GM18499 (cell line): ENCODE data around the gene COG3.
"Not testable (repeated sequence)": the region's sequence is repeated elsewhere in the genome, so short reads cannot be mapped to it uniquely, and the experiment has no call there.

Experiments
- ATAC-seq: cut with Tn5 transposase; IDR thresholded peaks from one replicate; pipeline ENCODE4 v1.9.1; 2021; ENCODE audit warnings: moderate number of reproducible peaks; ENCODE audit not compliant: insufficient read depth, unreplicated experiment

COG3 gene, protein sequence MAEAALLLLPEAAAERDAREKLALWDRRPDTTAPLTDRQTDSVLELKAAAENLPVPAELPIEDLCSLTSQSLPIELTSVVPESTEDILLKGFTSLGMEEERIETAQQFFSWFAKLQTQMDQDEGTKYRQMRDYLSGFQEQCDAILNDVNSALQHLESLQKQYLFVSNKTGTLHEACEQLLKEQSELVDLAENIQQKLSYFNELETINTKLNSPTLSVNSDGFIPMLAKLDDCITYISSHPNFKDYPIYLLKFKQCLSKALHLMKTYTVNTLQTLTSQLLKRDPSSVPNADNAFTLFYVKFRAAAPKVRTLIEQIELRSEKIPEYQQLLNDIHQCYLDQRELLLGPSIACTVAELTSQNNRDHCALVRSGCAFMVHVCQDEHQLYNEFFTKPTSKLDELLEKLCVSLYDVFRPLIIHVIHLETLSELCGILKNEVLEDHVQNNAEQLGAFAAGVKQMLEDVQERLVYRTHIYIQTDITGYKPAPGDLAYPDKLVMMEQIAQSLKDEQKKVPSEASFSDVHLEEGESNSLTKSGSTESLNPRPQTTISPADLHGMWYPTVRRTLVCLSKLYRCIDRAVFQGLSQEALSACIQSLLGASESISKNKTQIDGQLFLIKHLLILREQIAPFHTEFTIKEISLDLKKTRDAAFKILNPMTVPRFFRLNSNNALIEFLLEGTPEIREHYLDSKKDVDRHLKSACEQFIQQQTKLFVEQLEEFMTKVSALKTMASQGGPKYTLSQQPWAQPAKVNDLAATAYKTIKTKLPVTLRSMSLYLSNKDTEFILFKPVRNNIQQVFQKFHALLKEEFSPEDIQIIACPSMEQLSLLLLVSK

DNA sequence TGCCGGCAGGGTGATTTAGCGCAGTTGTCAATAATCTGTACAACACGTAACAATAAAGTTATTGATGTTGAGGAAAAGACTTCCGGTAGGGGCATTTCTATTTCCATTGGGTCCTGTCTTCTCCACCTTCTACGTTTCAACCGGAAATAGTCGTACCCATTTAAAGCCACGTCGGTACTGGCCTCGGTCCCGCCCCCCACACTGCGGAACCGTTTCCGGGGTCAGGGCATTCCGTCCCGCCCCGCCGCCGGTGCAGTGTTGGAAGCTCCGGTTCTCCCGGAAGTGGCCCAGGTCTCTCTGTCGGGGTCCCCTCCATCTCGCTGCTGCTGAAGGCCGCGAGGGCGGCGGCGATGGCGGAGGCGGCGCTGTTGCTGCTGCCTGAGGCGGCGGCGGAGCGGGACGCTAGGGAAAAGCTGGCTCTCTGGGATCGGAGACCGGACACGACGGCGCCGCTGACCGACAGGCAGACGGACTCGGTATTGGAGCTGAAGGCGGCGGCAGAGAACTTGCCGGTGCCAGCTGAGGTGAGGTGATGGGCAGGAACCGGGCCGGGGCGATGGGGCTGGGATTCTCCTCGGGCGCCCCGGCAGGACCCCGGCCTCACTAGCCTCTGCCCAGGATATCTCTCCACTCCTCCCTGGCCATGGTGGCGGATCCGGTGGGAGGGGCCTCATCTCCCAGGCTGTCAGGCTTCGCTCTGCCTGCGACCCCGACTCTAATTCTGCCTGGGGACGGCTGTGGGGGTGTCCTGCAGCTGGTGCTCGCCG, at the start of gene COG3:
Gene COG3, plus strand, starts transcription at position 253 of the 767 bp plus-strand sequence. Its CDS starts 98 bp downstream, at position 351.
- peak; percentile 82 for ATAC-seq

DNA sequence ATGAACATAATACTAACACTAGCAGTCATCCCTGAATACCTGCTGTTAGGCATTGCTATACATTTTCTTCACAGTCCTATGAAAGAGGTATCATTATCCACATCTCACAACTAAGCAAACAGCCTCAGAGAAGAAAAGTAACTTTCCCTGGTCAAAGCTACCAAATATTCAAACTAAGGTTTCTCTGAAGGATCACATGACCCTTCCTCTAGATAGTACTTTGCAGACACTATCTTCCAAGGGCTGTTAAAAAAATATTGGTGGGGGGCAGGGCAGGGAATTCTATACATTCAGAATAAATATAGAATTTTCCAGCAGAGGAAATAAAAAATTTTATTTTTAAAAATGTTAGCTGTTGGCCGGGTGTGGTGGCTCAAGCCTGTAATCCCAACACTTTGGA, 49.6 kb upstream of the COG3 start:
- ATAC-seq, result no peak

DNA sequence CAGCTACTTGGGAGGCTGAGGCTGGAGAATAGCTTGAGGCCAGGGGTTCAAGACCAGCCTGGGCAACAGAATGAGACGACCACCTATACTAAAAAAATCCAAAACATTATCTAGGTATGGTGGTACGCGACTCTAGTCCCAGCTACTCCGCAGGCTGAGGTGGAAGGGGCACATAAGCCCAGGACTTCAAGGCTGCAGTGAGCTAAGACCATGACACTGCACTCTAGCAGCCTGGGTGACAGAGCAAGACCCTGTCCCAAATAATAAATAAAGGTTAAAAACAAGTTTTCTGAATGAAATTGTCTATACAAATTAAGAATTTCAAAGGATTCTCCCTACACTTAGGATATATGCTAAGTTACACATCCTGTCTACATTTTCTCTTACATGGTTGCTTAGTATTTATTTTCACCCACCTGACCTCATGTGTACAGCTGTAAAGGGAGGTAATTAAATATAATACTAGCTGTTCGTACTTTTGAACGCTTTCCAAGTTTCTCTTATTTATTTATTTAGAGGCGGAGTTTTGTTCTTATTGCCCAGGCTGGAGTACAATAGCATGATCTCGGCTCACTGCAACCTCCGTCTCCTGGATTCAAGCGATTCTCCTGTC, 48.1 kb upstream of the COG3 start:
- ATAC-seq, result no peak

DNA sequence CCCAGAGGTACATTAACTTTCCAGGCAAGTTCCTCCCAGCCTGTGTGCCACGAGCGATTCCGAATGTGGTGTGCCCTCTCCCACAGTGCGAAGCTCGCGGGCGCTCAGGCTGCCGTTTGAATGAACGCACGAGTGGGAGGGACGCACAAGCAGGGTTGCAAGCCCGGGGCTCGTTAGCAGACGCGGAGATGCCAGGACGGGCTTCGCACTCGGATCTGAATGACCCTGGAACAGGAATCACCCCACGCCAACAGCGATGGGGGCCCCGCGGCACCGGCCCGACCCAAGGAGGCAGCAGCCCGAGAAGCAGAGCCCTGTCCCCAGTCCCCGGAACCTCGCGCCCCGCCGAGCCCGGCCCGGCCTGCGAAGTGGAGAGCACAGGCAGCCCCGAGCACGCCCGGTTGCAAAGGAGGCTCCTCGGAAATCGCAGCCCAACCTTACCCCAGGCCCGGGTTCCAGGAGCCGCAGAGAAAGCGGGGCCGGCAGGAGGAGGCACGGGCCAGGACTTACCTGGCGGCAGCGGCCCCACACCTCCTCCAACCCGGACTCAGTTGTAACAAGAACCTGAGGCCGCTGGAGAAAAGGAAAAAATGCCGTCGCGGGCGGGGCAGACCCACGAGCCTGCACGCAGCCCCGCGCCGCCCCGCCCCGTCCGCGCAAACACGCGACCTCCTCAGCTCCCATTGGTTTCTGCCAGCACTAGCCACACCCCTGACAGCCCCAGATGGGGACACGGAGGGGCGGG, 46.8 kb upstream of the COG3 start, which contains the start of gene SLC25A30:
Gene SLC25A30, minus strand, starts transcription at position 584 of the 745 bp plus-strand sequence. CDS start 6,948 bp downstream, outside the sequence.
- peak; percentile 74 for ATAC-seq

DNA sequence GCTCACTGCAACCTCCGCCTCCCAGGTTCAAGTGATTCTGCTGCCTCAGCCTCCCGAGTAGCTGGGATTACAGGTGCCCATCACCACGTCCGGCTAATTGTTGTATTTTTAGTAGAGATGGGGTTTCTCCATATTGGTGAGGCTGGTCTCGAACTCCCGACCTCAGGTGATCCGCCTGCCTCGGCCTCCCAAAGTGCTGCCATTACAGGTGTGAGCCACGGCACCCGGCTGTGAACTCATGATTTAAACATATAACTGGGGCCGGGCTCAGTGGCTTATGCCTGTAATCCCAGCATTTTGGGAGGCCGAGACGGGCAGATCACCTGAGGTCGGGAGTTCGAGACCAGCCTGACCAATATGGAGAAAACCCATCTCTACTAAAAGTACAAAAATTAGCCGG, 45.4 kb upstream of the COG3 start:
- ATAC-seq, result not testable (repeated sequence)

DNA sequence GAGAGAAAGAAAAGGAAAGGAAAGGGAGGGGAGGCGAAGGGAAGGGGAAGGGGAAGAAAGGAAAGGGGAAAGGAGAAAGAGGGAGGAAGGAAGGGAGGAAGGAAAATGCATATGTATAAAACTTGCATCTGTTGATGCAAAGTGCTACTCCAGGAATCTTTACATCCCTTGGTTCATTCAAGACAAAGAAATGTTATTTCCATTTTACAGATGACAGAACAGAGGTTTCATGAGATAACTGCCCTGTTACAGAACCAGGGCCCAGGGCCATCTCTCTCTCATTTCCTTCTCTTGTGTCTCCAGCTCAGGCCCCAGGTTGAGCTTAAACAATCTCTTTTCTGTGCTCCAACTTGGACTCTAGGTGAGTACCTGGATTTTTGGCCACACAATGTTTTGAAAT, 44.8 kb upstream of the COG3 start:
- ATAC-seq, result no peak

DNA sequence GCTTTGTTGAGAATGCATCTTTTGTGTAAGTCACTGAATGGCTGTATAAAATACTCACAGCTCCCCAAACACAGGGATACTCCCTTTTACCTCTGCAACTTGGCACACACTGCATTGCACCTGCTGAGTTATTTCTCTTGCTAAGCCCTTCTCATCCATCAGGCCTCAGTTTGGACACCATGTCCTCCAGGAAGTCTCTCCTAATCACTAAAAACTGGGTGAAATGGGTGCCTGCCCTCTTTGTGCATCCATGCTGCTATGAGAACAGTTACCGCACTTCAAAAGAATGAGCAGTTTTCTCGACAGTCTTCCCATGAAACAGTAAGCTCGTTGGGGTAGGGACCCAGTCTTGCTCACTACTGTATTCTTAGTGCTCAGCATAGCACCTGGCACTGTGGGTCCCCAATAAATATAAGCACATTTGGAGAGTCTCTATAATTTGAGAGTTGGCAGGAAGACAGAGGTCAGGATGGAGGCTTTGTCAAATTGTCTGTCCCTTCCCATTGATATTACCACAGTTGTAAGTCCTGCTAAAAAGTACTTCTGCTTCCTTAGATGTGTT, 41.9 kb upstream of the COG3 start:
- no peak for ATAC-seq

DNA sequence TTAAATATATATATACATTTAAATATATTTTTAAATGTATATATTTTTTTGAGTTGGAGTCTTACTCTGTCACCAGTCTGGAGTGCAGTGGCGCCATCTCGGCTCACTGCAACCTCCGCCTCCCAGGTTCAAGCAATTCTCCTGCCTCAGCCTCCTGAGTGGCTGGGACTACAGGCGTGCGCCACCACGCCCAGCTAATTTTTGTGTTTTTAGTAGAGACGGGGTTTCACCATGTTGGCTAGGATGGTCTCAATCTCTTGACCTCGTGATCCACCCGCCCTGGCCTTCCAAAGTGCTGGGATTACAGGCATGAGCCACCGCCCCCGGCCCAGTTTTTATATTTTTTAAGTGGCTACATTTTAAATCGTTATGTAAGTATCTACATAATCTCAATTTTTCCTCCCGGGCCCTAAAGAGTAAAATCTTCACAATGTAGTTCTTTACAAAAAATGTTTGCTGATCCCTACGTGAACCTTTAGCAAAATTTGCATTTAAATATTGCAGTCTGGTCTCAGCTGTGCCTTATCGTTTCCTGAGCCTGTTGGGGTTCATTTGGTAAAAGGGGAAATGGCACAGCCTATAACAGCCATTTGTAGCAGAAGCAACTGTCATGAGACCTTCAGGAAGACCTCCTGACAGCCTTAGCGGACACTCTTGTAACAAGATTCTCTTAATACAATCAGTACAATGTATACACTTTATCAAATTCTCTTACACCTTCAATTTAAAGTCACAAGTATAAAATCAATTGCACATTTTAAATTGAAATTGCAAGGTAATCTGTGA, 38.5 kb upstream of the COG3 start:
- not testable (repeated sequence) for ATAC-seq

DNA sequence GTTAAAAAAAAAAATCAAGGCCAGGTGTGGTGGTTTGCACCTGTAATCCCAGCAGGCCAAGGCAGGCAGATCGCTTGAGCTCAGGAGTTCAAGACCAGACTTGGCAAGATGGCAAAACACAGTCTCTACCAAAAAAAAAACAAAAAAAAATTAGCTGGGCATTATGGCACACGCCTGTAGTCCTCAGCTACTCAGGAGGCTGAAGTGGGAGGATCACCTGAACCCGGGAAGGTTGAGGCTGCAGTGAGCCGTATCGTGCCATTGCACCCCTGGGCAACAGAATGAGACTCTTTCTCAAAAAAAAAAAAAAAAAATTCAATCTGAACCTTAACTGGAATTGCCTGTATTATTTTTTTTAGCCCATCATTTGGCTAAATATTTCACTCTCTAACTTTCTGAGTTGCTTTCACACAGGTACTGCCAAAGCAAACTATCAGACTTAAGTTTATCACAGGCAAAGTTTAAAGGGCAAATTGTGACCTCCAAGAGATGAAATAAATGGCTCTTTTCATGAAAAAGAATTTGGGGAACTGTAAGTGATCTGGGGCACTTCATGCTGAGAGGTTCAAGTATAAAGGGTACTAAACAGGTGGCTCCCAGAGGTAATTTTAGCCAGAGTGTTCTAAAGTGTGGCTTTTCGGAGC, 31.9 kb upstream of the COG3 start:
- no peak for ATAC-seq

DNA sequence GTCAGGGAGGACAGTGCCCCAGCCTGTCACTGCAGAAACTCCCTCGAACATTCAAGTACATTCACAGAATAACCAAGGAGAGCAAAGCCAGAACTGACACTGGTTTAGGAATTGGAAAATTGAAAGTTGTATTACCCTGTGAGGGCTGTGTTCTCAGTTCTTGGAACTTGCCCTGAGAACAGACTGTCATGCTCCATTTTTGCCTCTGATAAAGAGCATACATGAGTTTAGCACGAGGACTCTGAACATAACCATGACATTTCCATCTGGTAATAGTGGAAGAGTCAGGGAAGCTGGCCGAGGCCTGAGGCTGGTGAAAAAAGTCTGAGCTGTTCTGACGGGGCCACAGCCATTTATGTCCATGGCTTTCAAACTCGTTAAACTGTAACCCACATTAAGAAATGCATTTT, 31.4 kb upstream of the COG3 start:
- ATAC-seq, result no peak

DNA sequence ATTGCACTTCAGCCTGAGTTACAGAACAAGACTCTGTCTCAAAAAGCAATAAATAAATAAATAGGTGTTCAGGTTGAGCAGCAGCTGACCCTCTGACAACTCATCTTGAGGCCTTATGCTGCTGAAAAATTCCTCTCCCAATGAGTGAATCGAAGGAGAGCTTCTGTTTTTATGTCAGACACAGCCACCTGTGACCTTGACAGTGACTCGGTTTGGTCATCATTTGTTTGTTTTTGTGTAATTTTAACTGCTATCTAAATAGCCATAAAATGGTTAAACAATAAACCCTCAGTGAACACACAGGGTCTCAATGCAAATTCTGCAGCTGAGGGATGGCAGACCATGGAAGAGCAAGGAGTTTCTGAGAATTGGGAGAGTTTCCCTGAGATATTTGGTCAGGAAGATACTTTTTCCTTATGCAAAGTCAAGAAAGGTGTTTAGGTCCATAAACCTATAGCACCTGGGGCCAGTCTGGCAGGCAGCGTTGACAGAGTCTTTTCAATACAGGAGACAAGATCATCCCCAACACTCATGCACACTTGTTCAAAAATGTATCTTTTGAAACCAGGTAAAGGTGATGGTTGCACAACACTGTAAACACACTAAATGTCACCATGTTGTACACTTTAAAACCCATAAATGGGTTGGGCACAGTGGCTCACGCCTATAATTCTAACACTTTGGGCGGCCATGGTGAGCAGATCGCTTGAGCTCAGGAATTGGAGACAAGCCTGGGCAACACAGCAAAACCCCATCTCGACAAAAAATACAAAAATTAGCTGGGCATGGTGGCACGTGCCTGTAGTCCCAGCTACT, 30.0 kb upstream of the COG3 start:
- no peak for ATAC-seq

DNA sequence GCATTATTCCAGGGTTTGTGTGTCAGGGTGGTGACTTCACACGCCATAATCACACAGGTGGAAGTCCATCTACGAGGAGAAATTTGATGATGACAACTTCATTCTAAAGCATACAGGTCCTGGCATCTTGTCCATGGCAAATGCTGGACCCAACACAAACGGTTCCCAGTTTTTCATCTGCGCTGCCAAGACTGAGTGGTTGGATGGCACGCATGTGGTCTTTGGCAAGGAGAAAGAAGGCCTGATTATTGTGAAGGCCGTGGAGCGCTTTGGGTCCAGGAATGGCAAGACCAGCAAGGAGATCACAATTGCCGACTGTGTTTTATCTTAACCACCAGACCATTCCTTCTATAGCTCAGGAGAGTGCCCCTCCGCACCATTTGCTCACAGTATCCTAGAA, 28.4 kb upstream of the COG3 start:
- no peak for ATAC-seq

DNA sequence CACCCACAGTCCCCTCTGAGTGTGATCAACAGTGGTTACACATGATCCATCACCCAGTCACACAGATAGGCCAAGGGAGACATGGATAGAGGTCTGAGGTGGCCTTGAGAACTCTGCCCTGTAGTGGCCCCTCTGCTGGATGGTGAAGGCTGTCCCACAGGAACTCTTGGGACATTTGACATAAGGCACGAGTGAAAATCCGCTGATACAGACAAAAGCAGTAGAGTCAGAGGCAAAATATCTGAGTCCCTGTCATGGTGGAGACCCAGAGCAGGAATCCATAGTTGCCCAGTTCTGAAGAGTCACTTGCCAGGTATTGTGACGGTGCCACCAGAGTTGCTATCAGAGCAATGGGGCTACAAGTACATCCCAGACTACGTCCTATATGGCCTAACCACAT, 27.8 kb upstream of the COG3 start:
- ATAC-seq, result no peak

DNA sequence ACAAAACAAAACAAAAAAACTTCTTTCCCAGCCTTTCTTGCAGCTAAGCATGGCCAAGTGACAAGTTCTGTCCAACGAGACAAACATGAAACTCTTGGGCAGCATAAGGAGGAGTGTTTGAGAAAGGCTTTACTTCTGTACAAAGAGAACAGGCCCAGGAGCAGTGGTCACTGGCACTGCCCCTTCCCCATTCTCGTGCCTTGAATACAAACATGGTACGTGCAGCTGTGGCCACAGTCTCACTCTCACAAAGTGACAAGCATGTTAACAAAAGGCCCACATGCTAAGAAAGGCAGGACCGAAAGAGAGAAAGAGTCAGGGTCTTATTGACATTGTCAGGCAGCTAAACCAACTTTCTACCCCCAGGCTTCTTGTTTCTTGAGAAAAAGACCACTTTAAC, 26.8 kb upstream of the COG3 start:
- no peak for ATAC-seq

DNA sequence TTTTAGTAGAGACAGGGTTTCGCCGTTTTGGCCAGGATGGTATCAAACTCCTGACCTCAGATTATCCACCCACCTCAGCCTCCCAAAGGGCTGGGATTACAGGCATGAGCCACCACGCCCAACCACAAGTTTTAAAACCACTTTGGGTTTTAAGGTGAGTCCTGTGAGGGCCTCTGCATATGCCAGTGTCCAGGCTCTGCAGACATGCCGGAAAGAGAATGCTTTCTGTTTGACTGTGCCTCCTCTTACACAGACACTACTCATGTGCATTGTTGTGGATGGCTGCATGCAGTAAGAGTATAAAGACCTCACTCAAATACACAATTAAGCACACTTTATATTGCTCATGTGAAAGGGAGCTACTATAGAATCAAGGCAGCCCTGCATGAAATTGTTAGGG, 25.7 kb upstream of the COG3 start:
- ATAC-seq, result no peak

DNA sequence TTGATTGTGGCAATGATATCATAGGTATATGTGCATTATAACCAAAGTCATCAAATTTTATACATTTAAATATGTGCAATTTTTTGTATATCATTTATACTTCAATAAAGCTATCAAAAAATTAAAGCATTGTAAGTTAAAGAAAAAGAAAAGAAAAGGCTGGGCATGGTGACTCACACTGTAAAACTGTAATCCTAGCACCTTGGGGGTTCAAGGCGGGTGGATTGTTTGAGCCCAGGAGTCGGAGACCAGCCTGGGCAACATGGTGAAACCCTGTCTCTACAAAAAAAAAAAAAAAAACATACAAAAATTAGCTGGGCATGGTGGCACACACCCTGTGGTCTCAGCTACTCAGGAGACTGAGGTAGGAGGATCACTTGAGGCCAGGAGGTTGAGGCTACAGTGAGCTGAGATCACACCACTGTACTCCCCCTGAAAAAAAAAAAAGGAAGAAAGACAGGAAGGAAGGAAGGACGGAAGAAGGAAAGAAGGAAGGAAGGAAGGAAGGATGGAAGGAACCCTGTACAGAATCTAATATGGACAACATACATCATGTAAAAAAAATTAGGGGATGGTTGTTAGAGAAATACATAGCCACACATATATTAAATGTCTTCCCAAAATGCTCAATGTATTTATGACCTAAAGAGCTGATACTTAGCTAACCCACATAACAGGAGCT, 24.8 kb upstream of the COG3 start:
- ATAC-seq, result no peak

DNA sequence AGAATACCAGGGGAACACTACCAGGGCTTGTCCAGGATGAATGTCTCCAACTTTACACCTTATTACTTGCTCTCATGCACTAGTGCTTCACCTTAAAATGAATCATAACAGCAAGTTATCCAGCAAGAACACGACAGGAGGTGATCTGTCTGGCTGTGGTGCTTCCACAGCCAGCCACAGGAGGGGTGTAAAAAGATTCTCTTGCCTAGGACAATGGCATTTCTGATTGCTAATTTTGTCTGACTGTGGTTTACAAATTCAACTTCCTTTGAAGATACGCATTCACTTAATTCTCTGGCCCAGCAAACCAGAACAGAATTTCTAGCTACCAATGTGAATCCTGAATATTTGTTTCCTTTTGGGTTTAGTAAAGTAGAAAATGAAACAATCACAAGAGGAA, 23.1 kb upstream of the COG3 start:
- no peak for ATAC-seq
